GM12865 (cell line): ENCODE data around the gene SPP2.

Experiments
- DNase-seq: peaks from one replicate; pipeline ENCODE4 v3.0.0; 2010; ENCODE audit warnings: low read depth
- H3K4me3 ChIP-seq: 2 replicates; pipeline ENCODE4 v1.5.1; 2011; ENCODE audit warnings: mild to moderate bottlenecking, low read depth, low read length, control low read depth
- TF ChIP-seq, protein P1 (sequence below): IDR thresholded peaks from 2 replicates; pipeline ENCODE4 v1.5.1; 2011; ENCODE audit warnings: low read length, control low read depth, low read depth, inconsistent platforms; ENCODE audit not compliant: insufficient read depth; ENCODE audit errors: missing control alignments

Gene SPP2

GRCh38 chr2:234014427-234014826, 36.1 kb upstream of the SPP2 start:
- H3K4me3 ChIP-seq: no peak overlapping the region
- TF ChIP-seq, protein P1, sequence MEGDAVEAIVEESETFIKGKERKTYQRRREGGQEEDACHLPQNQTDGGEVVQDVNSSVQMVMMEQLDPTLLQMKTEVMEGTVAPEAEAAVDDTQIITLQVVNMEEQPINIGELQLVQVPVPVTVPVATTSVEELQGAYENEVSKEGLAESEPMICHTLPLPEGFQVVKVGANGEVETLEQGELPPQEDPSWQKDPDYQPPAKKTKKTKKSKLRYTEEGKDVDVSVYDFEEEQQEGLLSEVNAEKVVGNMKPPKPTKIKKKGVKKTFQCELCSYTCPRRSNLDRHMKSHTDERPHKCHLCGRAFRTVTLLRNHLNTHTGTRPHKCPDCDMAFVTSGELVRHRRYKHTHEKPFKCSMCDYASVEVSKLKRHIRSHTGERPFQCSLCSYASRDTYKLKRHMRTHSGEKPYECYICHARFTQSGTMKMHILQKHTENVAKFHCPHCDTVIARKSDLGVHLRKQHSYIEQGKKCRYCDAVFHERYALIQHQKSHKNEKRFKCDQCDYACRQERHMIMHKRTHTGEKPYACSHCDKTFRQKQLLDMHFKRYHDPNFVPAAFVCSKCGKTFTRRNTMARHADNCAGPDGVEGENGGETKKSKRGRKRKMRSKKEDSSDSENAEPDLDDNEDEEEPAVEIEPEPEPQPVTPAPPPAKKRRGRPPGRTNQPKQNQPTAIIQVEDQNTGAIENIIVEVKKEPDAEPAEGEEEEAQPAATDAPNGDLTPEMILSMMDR: no peak
- DNase-seq: no peak

DNA sequence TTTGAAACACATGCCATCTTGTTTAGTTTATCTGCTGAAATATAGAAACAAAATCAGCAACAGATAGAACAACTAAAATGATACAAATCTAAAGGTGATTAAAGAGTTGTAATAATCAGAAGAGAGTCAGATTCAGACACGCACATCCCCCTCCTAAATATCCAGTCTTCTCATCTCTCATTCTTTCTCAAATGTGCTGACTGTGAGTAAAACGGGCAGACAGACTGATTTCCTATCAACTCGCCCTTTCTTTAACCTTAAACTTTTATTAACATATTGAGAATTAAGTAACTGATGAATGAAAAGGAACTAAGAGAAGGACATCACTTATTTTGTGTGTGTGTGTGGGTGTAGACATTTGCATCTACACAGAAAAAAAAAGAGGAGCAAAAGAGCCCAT, 34.6 kb upstream of the SPP2 start:
- DNase-seq: no peak
- TF ChIP-seq, protein P1: no peak
- no peak overlapping the region for H3K4me3 ChIP-seq

- TF ChIP-seq, protein P1: no peak
- no peak for DNase-seq
- H3K4me3 ChIP-seq: no peak overlapping the region
Observed at GRCh38 chr2:234019896-234020295, 30.6 kb upstream of the SPP2 start.

- TF ChIP-seq, protein P1: no peak
- no peak for DNase-seq
Observed at GRCh38 chr2:234020332-234020731, 30.2 kb upstream of the SPP2 start.

GRCh38 chr2:234022424-234022823, 28.1 kb upstream of the SPP2 start:
- no peak overlapping the region for H3K4me3 ChIP-seq
- TF ChIP-seq, protein P1: no peak
- DNase-seq: no peak

More at GRCh38 chr2:234020332-234020731, 30.2 kb upstream of the SPP2 start:
- H3K4me3 ChIP-seq: no peak overlapping the region

DNA sequence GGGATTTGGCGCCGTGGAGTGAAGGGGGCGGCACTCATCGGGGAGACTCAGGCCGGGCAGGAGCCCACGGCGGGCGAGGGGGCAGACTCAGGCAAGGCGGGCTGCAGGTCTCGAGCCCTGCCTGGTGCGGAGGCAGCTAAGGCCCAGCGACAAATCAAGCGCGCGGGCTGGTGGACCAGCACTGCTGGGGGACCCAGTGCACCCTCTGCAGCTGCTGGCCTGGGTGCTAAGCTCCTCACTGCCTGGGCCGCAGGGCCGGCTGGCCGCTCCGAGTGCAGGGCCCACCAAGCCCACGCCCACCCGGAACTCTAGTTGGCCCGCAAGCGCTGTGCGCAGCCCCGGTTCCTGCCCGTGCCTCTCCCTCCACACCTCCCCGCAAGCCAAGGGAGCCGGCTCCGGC, 26.2 kb upstream of the SPP2 start:
- no peak for DNase-seq
- no peak overlapping the region for H3K4me3 ChIP-seq
- TF ChIP-seq, protein P1: no peak

GRCh38 chr2:234025466-234025865, 25.0 kb upstream of the SPP2 start:
- TF ChIP-seq, protein P1: no peak
- H3K4me3 ChIP-seq: no peak overlapping the region
- peak; percentile 20 for DNase-seq
